ENCODE measurements around the gene LAMTOR5. TPM values are rescaled to one million over a fixed set of nuclear protein-coding genes. Genes with fewer than 3 reads are reported as not detected.

LAMTOR5 gene
- total and polyA plus RNA-seq, 2 of the 4 experiments (the other 2 are of a cell fraction): 159 to 369 TPM

DNA sequence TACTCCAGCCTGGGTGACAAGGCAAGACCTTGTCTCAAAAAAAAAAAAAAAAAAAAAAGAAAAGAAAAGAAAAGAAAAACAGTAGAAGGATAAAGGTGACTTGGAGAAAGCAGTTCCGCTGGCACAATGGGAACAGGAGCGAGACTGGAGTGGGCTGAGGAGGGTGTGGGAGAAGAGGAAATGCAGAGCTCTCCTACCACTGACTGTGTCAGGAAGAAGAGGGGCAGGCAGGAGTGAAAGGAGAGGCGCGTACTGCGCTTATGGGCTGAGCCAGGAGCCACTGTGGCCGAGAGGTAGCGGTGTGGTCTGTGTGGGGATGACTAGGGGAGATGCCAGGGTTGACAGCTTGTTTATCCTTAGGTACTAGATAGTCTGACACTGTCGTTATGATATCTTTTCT lies 37.1 kb upstream of the LAMTOR5 start:
- Histone ChIP-seq H2AK5ac (ENCODE audit: low read depth, low read length) (no peak overlapping the region), H4K5ac (ENCODE audit: low read depth, low read length) (no peak overlapping the region), H3K18ac (ENCODE audit: low read depth, low read length) (no peak overlapping the region), H2BK20ac (ENCODE audit: low read depth, low read length) (no peak overlapping the region), H2AFZ (replicated peaks; ENCODE audit: low read length, poor library complexity) (no peak overlapping the region), H3K9me1 (ENCODE audit: insufficient read depth, low read length) (no peaks in the 10 kb centered on the region), H3K36me3 (ENCODE audit: control insufficient read depth, insufficient read depth, low read length) (no peaks in the 10 kb centered on the region), H4K8ac (ENCODE audit: low read depth in 2 of 2, low read length in 2 of 2) (no peak overlapping the region), H4K20me1 (ENCODE audit: insufficient read depth, low read length) (no peaks in the 10 kb centered on the region), H3K23ac (ENCODE audit: low read depth, low read length) (no peak overlapping the region), H3K27me3 (ENCODE audit: control insufficient read depth, insufficient read depth, low read length) (peaks cover 41% of the 10 kb centered on the region), H3K9ac (ENCODE audit: low read depth, low read length) (no peak overlapping the region), H3K27ac (ENCODE audit: insufficient read depth, low read length) (no peak overlapping the region), H2BK15ac (ENCODE audit: low read depth, low read length) (no peak overlapping the region), H3K4me3 (ENCODE audit: insufficient read depth, low read depth, low read length) (no peak overlapping the region), H3K79me1 (ENCODE audit: low read depth in 1 of 2, low read length in 2 of 2) (no peaks in the 10 kb centered on the region), H3K9me3 (ENCODE audit: control insufficient read depth, insufficient read depth, low read length) (no peaks in the 10 kb centered on the region), H3K4me2 (ENCODE audit: low read depth, low read length) (no peak overlapping the region), H3K14ac (replicated peaks; ENCODE audit: low read depth, low read length) (no peak overlapping the region), H2BK5ac (ENCODE audit: low read depth, low read length, poor library complexity, severe bottlenecking) (no peak overlapping the region), H2AK9ac (replicated peaks; ENCODE audit: low read depth, low read length, poor library complexity) (no peak overlapping the region), H2BK120ac (ENCODE audit: low read depth, low read length) (no peak overlapping the region), H3K56ac (ENCODE audit: extremely low read depth, insufficient read depth, low read length) (no peak overlapping the region), H4K91ac (ENCODE audit: insufficient read depth, low read depth, low read length) (no peak overlapping the region), H3K4me1 (ENCODE audit: control insufficient read depth, insufficient read depth, low read length) (peaks cover 4% of the 10 kb centered on the region; the same call in 1 of the 2 replicates), H3K4ac (ENCODE audit: low read depth, low read length) (no peak overlapping the region)
- CTCF ChIA-PET: interaction anchor here (1.5 kb wide), 1 partner anchor 16 kb away, joined by 4 read pairs; no protein-coding TSS in a partner anchor
- TF ChIP-seq, protein P1, sequence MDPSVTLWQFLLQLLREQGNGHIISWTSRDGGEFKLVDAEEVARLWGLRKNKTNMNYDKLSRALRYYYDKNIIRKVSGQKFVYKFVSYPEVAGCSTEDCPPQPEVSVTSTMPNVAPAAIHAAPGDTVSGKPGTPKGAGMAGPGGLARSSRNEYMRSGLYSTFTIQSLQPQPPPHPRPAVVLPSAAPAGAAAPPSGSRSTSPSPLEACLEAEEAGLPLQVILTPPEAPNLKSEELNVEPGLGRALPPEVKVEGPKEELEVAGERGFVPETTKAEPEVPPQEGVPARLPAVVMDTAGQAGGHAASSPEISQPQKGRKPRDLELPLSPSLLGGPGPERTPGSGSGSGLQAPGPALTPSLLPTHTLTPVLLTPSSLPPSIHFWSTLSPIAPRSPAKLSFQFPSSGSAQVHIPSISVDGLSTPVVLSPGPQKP (IDR thresholded peaks at IDR 0.05; ENCODE audit: borderline replicate concordance, low read depth, low read length): no peak
- TF ChIP-seq POLR2A (IDR thresholded peaks at IDR 0.05; ENCODE audit: low read depth, low read length): no peak
- no peak for TF ChIP-seq MAFK (IDR thresholded peaks at IDR 0.05; ENCODE audit: low read depth, low read length)
- no peak for TF ChIP-seq CHD1 (IDR thresholded peaks at IDR 0.05; ENCODE audit: low read depth, low read length)
- no peak for TF ChIP-seq RAD21 (IDR thresholded peaks at IDR 0.05; ENCODE audit: low read length)
- TF ChIP-seq FOS (IDR thresholded peaks at IDR 0.05; ENCODE audit: low read depth, low read length): no peak
- TF ChIP-seq CEBPB (IDR thresholded peaks at IDR 0.05; ENCODE audit: low read depth, low read length): no peak
- no peak for TF ChIP-seq RFX5 (IDR thresholded peaks at IDR 0.05; ENCODE audit: low read depth, low read length)
- TF ChIP-seq, protein P2, sequence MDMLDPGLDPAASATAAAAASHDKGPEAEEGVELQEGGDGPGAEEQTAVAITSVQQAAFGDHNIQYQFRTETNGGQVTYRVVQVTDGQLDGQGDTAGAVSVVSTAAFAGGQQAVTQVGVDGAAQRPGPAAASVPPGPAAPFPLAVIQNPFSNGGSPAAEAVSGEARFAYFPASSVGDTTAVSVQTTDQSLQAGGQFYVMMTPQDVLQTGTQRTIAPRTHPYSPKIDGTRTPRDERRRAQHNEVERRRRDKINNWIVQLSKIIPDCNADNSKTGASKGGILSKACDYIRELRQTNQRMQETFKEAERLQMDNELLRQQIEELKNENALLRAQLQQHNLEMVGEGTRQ (IDR thresholded peaks at IDR 0.05; ENCODE audit: low read depth, low read length): no peak
- no peak for TF ChIP-seq MAZ (IDR thresholded peaks at IDR 0.05; ENCODE audit: borderline replicate concordance, low read depth, low read length)
- no peak for TF ChIP-seq RCOR1 (IDR thresholded peaks at IDR 0.05; ENCODE audit: insufficient replicate concordance, low read length)
- TF ChIP-seq BHLHE40 (IDR thresholded peaks at IDR 0.05; ENCODE audit: low read depth, low read length): no peak
- no peak for TF ChIP-seq NFE2L2 (IDR thresholded peaks at IDR 0.05; ENCODE audit: low read depth, low read length)
- no peak for TF ChIP-seq SMC3 (IDR thresholded peaks at IDR 0.05; ENCODE audit: low read depth, low read length)
- no TSS peak for BruUV-seq (replicated peaks)
- POLR2A ChIA-PET (ENCODE audit: unreplicated experiment): interaction anchor here (0.7 kb wide), 1 partner anchor 388 kb away, joined by 9 read pairs; no protein-coding TSS in a partner anchor
- WGBS, 2 experiments (ENCODE audit: extremely low coverage in 2 of 2, insufficient read length in 1 of 2): 61% methylated on average over 5 of the region's 8 CpGs; no CpG with 5 or more reads in 1 of the 2 experiments
- dilution Hi-C loops (cut with HindIII; ENCODE audit: low sequenced_read_pairs, unreplicated experiment): no loop called here
- intact Hi-C loops (cut with micrococcal nuclease): no loop called here
- in situ Hi-C loops (cut with MboI; ENCODE audit: low sequenced_read_pairs): no loop called here
- no peak for DNase-seq
- no peak for ATAC-seq (ENCODE audit: low read depth)
